Panc1 (cell line): ENCODE data around the gene SLC20A1. TPM values are rescaled to one million over a fixed set of nuclear protein-coding genes. Genes with fewer than 3 reads are reported as not detected.
"Not testable (repeated sequence)": the region's sequence is repeated elsewhere in the genome, so short reads cannot be mapped to it uniquely, and the experiment has no call there.

Experiments
- ATAC-seq: fragments of 200-7000 bp; cut with Tn5 transposase; 2 replicates; pipeline ENCODE4 v1.9.1; 2020; ENCODE audit warnings: mild to moderate bottlenecking, moderate library complexity
- BruUV-seq: library from RNA; stranded (reverse); fragments of 400-500 nt; replicated peaks from 2 replicates; lab custom pipeline; 2021; lab: Mats Ljungman, UMichigan
- CTCF ChIA-PET: fragments of 300-600 bp; sonication (Branson Sonifier 250); formaldehyde crosslinking; loops from one replicate; lab custom pipeline; 2022; ENCODE audit warnings: antibody characterized with exemption; lab: Charles Lee
- POLR2A ChIA-PET: fragments of 300-600 bp; sonication (Branson Sonifier 250); formaldehyde crosslinking; loops from one replicate; lab custom pipeline; 2022; ENCODE audit warnings: antibody characterized with exemption; lab: Charles Lee
- DNase-seq: peaks from one replicate; pipeline ENCODE4 v3.0.0-alpha.2; 2010; ENCODE audit warnings: low read depth, low spot score
- H3K27ac ChIP-seq: 2 replicates; pipeline ENCODE4 v1.5.1; 2011; ENCODE audit warnings: mild to moderate bottlenecking, low read length, inconsistent platforms
- H3K27me3 ChIP-seq: fragments of 200-500 bp; sonication (Bioruptor generic); 2 replicates; pipeline ENCODE4 v1.6.0; 2014; ENCODE audit warnings: low read length, inconsistent platforms; ENCODE audit not compliant: control insufficient read depth, insufficient read depth
- H3K36me3 ChIP-seq: fragments of 200-500 bp; sonication (Bioruptor generic); 2 replicates; pipeline ENCODE4 v1.5.1; 2014; ENCODE audit warnings: inconsistent platforms, mild to moderate bottlenecking, low read length, moderate library complexity; ENCODE audit not compliant: control insufficient read depth, insufficient read depth
- H3K4me1 ChIP-seq: 2 replicates; pipeline ENCODE4 v1.5.1; 2011; ENCODE audit warnings: inconsistent platforms, mild to moderate bottlenecking, low read length, moderate library complexity; ENCODE audit not compliant: control insufficient read depth, insufficient read depth
- H3K4me3 ChIP-seq, 2 experiments: 2 replicates each; pipeline ENCODE4 v1.5.1; 2011 to 2012; ENCODE audit warnings: low read depth in 2 of 2, low read length in 2 of 2, mild to moderate bottlenecking in 2 of 2, inconsistent platforms in 1 of 2, moderate library complexity in 1 of 2
- H3K9me3 ChIP-seq: fragments of 200-500 bp; sonication (Bioruptor generic); 2 replicates; pipeline ENCODE4 v1.5.1; 2014; ENCODE audit warnings: low read depth, mild to moderate bottlenecking, inconsistent platforms, low read length, moderate library complexity; ENCODE audit not compliant: control insufficient read depth, insufficient read depth
- CTCF ChIP-seq: fragments of 450-650 bp; IDR thresholded peaks from 2 replicates; pipeline ENCODE4 v1.5.1; 2017; ENCODE audit warnings: mild to moderate bottlenecking
- POLR2AphosphoS5 ChIP-seq: IDR thresholded peaks from 2 replicates; pipeline ENCODE4 v1.6.1; 2012; ENCODE audit warnings: mild to moderate bottlenecking, low read depth, low read length, moderate library complexity
- REST ChIP-seq, 2 experiments: IDR thresholded peaks; 2 replicates each; pipeline ENCODE4 v1.6.1; 2011 to 2012; ENCODE audit warnings: low read depth in 2 of 2, control low read depth in 1 of 2, low read length in 1 of 2, mild to moderate bottlenecking in 1 of 2, moderate library complexity in 1 of 2; ENCODE audit not compliant: insufficient read depth in 1 of 2
- SIN3A ChIP-seq: IDR thresholded peaks from 2 replicates; pipeline ENCODE4 v1.6.1; 2012; ENCODE audit warnings: low read depth, mild to moderate bottlenecking, low read length, moderate library complexity, borderline replicate concordance; ENCODE audit not compliant: insufficient read depth
- TCF7L2 ChIP-seq: IDR thresholded peaks from 2 replicates; pipeline ENCODE4 v1.6.1; 2011; ENCODE audit warnings: mild to moderate bottlenecking, low read depth, low read length, inconsistent platforms
- in situ Hi-C: cut with HindIII; loops from 2 replicates; pipeline ENCODE4 v1.10.0; 2016; ENCODE audit warnings: low sequenced_read_pairs, low pct_unique_long_range_greater_than_20kb
- intact Hi-C: fragments of 100-400 bp; cut with micrococcal nuclease; formaldehyde crosslinking; loops from one replicate; pipeline ENCODE4 v1.10.0; 2022; ENCODE audit not compliant: unreplicated experiment
- total RNA-seq: library from RNA; stranded (reverse); gene quantifications from one replicate; pipeline ENCODE4 v1.2.1, GENCODE V29; 2021; ENCODE audit not compliant: unreplicated experiment

Gene SLC20A1
- total RNA-seq, 1 experiment from 2014 or later, result 72.0 TPM

GRCh38 chr2:112706170-112706664, 60.5 kb downstream of the SLC20A1 start:
- BruUV-seq, result no TSS peak
- in situ Hi-C loops, result no loop called here
- no peaks in the 10 kb centered on the region for H3K36me3 ChIP-seq
- intact Hi-C loops, result no loop called here
- ChIA-PET POLR2A (interaction anchor here (0.6 kb wide), 1 partner anchor 61 kb away, joined by 6 read pairs; the partner anchor contains the start of gene SLC20A1), CTCF (no interaction called here)
- H3K9me3 ChIP-seq, result no peaks in the 10 kb centered on the region
- TF ChIP-seq SIN3A, result no peak
- TF ChIP-seq POLR2AphosphoS5, result no peak
- no peak for TF ChIP-seq CTCF
- no peak for TF ChIP-seq REST (IDR thresholded peaks at IDR 0.05; ENCODE audit: insufficient read depth in 1 of 2, low read depth in 2 of 2, low read length in 1 of 2)
- no peak for TF ChIP-seq TCF7L2
- DNase-seq (no peak), ATAC-seq (peak; percentile 52; the same call in 1 of the 2 replicates)
- H3K27me3 ChIP-seq, result no peaks in the 10 kb centered on the region
- H3K27ac ChIP-seq, result no peak overlapping the region
- H3K4me1 ChIP-seq, result no peaks in the 10 kb centered on the region
- H3K4me3 ChIP-seq, result no peak overlapping the region

- DNase-seq, H3K4me1 ChIP-seq, intact Hi-C loops, BruUV-seq, ATAC-seq, H3K36me3 ChIP-seq, POLR2A ChIA-PET, H3K27me3 ChIP-seq, H3K4me3 ChIP-seq, H3K27ac ChIP-seq, in situ Hi-C loops, H3K9me3 ChIP-seq: not testable (repeated sequence)
- CTCF ChIA-PET, result interaction anchor here (0.5 kb wide), 1 partner anchor 106 kb away, joined by 3 read pairs; no protein-coding TSS in a partner anchor
Observed at GRCh38 chr2:112706947-112707346, 61.2 kb downstream of the SLC20A1 start.

- in situ Hi-C loops, result no loop called here
- CTCF ChIA-PET, result no interaction called here
Observed at GRCh38 chr2:112708968-112709367, 63.2 kb downstream of the SLC20A1 start.

More at GRCh38 chr2:112708968-112709367, 63.2 kb downstream of the SLC20A1 start:
- intact Hi-C loops, result no loop called here
- ATAC-seq (no peak), DNase-seq (no peak)
- Histone ChIP-seq H3K27me3 (no peaks in the 10 kb centered on the region), H3K27ac (no peak overlapping the region), H3K9me3 (no peaks in the 10 kb centered on the region), H3K36me3 (no peaks in the 10 kb centered on the region), H3K4me1 (no peaks in the 10 kb centered on the region), H3K4me3 (no peak overlapping the region)
- no peak for TF ChIP-seq REST (IDR thresholded peaks at IDR 0.05; ENCODE audit: insufficient read depth in 1 of 2, low read depth in 2 of 2, low read length in 1 of 2)
- BruUV-seq, result no TSS peak
- POLR2A ChIA-PET, result no interaction called here
